ENCODE results near the gene GALNT9.

GALNT9 gene

GRCh38 chr12:132194556-132194955 lies 134.8 kb downstream of the GALNT9 start:
- no peak for DNase-seq

- DNase-seq: no peak
Observed at GRCh38 chr12:132194056-132194455, 135.3 kb downstream of the GALNT9 start.

DNA sequence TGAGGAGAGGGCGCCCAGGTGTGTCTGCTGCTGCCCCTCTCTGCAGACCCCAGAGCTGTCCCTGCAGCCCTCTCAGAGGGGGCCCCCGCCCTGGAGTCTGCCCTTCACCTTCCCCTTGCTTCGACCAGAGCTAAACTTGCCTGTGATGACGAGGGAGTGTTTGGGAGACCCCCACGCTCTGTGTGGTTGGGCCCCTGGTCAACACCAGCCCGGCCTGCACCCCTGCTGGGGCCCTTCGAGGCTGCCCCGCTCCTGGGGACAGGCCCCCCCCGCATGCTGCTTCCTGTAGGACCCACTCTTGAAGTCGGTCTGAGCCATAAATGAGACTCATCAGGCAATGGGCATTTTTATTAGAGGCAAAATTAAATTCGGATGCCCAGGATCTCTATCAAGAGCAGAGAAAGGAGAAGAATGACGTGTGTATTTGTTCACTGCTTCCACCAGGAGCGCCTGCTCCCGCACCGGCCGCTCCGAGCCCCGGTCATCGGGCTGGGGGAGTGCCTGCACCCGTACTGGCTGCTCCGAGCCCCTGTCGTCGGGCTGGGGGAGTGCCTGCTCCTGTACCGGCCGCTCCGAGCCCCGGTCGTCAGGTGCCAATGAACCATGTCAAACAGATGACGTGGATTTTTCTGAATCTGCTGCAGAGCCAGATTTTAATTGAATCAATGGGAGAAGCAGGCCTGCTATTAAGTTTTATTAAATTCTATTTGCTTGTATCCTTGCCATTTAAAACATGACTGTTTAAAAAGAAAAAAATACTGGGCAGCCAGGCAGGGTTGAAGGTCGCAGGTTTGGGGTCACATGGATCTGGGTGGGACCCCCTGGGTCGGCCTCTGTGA lies 137.5 kb downstream of the GALNT9 start:
- DNase-seq: no peak

GRCh38 chr12:132190834-132191500 lies 138.4 kb downstream of the GALNT9 start:
- DNase-seq: no peak

DNA sequence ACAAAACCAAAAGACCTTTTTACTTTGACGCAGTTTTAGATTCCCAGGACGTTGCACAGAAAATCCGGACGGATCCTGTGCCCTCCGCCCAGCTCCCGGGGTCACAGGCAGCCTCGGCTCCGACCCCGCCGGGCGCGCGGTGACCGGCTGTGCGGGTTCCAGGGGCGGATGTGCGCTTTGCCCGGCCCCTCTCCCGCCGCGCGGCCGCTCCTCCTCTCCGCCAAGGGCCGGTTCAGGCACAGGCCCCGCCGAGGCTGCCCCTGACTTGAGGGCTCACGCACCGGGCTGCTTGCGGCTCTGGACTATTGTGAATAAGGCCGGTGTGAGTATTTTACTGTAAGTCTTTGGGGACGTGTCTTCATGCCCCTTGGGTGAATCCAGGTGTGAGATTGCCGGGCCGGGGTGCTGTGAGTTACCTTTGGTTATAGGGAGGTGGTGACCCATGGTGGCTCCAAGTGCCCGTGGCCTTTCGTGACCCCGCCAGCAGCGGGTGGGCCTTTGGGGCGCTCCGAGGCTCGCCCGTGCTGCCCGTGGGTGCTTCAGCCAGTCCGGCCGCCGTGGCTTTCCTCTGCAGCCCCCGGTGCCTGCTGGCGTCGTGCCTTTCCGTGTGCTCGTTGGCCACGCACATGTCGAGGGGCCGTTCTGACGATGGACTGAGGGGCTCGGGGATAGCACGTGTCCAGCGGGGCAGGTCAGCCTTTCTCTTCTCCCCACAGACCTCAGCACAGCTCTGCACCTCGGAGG lies 139.2 kb downstream of the GALNT9 start:
- no peak for DNase-seq

- DNase-seq: peak; percentile 84
Observed at GRCh38 chr12:132189378-132190011, 139.9 kb downstream of the GALNT9 start.

DNA sequence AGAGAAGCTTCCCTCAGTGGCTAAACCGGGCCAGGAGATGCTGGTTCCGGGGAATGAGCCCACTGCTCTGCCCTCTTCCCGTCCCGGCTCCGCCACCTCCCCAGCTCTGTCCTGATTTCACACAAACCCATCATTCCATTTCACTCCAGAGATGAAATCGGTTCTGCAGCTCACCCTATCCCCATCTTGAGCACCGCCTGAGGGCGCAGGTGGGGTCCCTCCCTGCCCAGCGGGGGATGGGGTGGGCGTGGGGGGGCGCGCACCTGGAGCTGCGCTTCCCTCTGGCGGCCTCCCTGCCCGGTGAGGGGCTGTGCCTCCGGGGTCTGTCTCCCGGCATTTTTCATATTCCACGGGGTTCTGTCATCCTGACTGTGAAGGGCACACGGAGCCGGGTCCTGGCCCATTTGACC lies 140.5 kb downstream of the GALNT9 start:
- DNase-seq: no peak

GRCh38 chr12:132188451-132188901 lies 140.9 kb downstream of the GALNT9 start:
- no peak for DNase-seq

DNA sequence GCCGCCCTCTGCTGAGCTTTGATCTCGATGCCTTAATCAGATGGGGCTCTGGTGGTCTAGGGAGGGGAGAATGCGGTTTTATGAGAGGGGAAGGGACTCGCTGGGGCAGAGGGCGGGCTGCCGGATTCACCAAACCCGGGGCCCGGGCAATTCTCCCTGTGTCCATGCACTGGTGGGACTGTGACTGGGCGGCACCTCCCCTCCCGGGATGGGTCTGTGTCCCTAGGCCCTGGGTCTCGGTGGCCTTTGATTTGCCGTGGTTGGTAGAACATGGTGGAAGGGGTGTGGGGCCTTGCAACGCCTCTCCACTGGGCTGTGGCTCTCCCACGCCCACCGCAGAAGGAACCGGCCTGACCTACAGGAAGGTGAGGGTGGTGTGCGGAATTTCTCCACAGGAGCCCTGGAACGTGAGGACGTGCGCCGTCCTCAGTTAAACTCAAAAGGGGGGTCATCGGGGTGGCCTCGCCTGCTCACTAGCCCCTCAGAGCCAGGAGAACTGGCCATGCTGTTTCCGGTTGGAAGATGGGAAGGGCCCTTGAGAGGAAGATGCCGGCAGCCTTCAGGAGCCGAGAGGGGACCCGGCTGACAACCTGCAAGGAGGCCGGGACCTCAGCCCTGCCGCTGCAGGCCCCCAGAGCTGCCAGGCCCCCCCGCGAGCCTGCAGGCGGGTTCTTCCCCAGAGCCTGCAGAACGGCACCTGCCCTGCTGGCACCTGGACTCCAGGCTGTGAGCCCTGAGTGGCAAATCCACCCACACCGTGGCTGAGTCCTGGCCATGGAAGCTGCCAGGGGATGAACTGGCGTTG lies 141.5 kb downstream of the GALNT9 start:
- DNase-seq: no peak

GRCh38 chr12:132186857-132187620 lies 142.3 kb downstream of the GALNT9 start:
- no peak for DNase-seq

DNA sequence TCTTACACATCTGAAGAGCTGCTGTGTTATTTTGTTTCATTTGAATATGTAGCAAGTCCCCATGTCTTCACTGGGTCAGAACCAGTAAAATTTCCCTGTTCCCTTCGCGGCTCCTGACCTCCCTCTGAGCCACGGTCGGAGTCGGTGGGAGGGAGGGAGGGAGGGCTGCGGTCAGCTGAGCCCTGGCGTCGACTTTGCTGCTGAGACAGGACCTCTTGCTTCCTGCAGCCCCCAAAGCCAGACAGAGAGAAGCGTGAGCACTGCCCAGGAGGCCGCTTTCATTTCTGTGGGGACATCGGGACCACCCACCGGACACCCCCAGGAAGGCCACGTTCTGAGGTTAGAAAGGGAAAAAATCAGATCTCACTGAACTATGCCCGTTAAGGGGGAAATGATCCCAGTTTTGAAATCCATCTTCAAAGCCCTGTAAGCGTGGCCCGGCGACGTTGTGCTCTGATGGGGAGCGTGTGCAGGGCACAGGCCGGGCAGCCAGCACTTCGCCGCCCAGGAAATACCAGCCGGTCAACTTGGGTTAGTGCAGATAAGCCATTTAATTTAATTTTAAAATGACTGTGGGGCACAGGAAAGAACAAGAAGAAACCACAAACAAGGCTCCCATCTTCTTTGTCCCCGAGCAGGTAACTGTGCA lies 143.1 kb downstream of the GALNT9 start:
- DNase-seq: no peak

- no peak for DNase-seq
Observed at GRCh38 chr12:132185705-132186104, 143.7 kb downstream of the GALNT9 start.

GRCh38 chr12:132182711-132183365 lies 146.6 kb downstream of the GALNT9 start:
- DNase-seq: no peak

DNA sequence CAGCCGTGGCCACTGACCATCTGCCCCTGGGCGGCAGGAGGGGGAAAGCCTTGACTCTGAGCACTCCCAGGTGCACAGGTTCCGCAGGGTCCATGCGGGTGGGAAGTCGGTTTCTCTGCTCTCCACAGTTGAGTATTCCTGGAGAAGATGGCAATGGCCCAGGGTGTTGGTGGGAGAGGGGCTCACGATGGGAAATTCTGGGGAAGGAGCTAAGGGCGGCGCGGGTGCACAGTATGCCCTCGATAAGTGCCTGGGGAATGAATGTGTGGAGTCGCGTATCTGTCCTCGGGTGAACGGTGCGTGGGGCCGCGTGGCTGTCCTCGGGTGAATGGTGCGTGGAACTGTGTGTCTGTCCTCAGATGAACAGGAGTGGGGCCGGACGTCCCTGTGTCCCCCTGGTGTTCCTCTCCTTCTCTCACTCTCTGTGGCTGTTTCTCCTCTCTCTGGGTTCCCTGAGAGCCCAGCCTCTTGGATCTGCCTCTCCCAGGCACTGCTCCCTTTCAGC lies 147.1 kb downstream of the GALNT9 start:
- no peak for DNase-seq

DNA sequence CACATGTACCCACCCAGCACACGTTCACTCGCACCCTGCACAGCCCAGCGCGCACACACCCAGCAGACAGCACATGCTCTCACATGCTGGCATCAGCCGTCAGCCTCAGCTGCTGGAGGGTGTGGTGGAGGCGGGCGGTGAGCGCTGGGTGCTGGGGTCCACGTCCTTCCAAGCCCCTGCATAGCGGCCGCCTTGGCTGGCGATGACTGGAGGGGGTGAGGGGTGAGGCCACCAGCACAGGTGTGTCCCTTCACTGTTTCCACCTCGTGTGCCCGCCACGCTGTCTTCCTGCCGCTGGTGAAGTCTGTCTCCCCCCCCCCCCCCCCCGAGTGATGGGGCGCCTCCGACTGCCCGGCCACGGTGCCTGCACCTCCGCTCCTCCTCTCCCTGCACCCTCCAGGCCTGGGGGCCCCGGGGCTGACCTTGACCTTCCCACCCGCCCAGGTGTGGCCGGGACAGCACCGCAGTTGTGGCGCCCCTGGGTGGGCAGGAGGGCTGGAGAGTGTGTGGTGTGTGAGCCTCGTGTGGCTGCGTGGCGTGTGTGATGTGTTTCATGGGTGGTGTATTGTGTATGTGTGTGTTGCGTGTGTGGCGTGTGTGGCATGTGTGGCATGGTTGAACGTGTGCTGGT lies 147.7 kb downstream of the GALNT9 start:
- no peak for DNase-seq

DNA sequence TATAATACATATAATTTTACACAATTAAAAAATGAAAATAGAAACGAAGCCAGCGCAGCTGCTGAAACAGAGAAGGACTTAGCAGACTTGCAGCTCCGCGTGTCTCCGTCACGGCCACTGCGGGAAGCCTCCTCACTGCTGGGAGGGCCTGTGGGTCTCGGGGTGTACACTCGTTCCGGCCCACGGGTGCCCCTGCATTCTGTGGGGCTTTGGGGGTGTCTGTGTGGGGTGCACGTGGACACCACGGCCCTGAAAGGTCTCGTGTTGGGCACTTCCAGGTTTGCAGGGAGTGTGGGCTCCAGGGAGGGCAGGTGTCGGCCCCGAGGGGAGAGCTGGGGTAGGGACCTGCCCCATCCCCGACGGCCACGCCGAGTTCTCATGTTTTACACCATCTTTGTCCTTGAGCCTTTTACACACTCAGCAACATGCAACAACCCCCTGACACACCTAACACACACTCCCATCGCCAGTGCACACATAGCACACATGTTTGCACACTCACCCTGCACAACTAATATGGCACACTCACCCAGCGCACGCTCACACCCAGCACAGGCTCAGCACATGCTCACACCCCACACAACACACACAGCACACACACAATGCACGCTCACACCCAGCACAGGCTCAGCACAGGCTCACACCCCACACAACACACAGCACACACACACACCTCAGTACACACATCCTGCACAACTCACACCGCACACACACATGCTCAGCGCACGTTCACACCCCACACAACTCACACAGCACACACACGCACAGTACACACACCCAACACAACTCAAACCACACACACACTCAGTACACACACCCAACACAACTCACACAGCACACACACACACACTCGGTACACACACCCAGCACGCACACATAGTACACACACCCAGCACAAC lies 148.5 kb downstream of the GALNT9 start:
- no peak for DNase-seq

GRCh38 chr12:132179431-132180362 lies 149.7 kb downstream of the GALNT9 start:
- no peak for DNase-seq
